Smooth muscle cell (in vitro differentiated cells): ENCODE results near the gene BRK1. TPM values are rescaled to one million over a fixed set of nuclear protein-coding genes. Genes with fewer than 3 reads are reported as not detected.
"Not testable (repeated sequence)": the region's sequence is repeated elsewhere in the genome, so short reads cannot be mapped to it uniquely, and the experiment has no call there.

Experiments
- DNase-seq: peaks from one replicate; lab custom pipeline; 2025; ENCODE audit not compliant: unreplicated experiment; lab: John Stamatoyannopoulos, UW
- H2AFZ ChIP-seq: fragments of 200-600 bp; sonication (generic); 2 replicates; pipeline ENCODE4 v1.6.0; 2016; ENCODE audit warnings: antibody characterized with exemption, low read depth, mild to moderate bottlenecking
- H3F3A ChIP-seq: fragments of 200-600 bp; sonication (generic); 2 replicates; pipeline ENCODE4 v1.6.0; 2017; ENCODE audit warnings: antibody characterized with exemption, low read depth
- H3K27ac ChIP-seq: fragments of 200-600 bp; sonication (generic); 2 replicates; pipeline ENCODE4 v1.5.1; 2016; ENCODE audit warnings: low read depth, mild to moderate bottlenecking
- H3K27me3 ChIP-seq: fragments of 200-600 bp; sonication (generic); 2 replicates; pipeline ENCODE4 v1.6.1; 2016; ENCODE audit warnings: low read depth, mild to moderate bottlenecking
- H3K36me3 ChIP-seq: fragments of 200-600 bp; sonication (generic); 2 replicates; pipeline ENCODE4 v1.5.1; 2016; ENCODE audit warnings: low read depth
- H3K4me1 ChIP-seq: fragments of 200-600 bp; sonication (generic); 2 replicates; pipeline ENCODE4 v1.5.1; 2016; ENCODE audit warnings: low read depth
- H3K4me2 ChIP-seq: fragments of 200-600 bp; sonication (generic); 2 replicates; pipeline ENCODE4 v1.6.0; 2016; ENCODE audit warnings: mild to moderate bottlenecking
- H3K4me3 ChIP-seq: fragments of 200-600 bp; sonication (generic); 2 replicates; pipeline ENCODE4 v1.5.1; 2016; ENCODE audit warnings: mild to moderate bottlenecking
- H3K79me2 ChIP-seq: fragments of 200-600 bp; sonication (generic); 2 replicates; pipeline ENCODE4 v1.6.0; 2016; ENCODE audit warnings: low read depth, mild to moderate bottlenecking
- H3K9ac ChIP-seq: fragments of 200-600 bp; sonication (generic); 2 replicates; pipeline ENCODE4 v1.6.0; 2016; ENCODE audit warnings: low read depth
- H3K9me3 ChIP-seq: fragments of 200-600 bp; sonication (generic); replicated peaks from 2 replicates; pipeline ENCODE4 v1.5.1; 2016; ENCODE audit warnings: low read depth
- H4K20me1 ChIP-seq: fragments of 200-600 bp; sonication (generic); 2 replicates; pipeline ENCODE4 v1.6.0; 2016; ENCODE audit warnings: low read depth
- CTCF ChIP-seq: fragments of 200-600 bp; sonication (generic); IDR thresholded peaks from 2 replicates; pipeline ENCODE4 v1.5.1; 2017; ENCODE audit warnings: borderline replicate concordance, mild to moderate bottlenecking, antibody characterized with exemption; ENCODE audit not compliant: insufficient read depth, poor library complexity, severe bottlenecking
- WGBS: methylation state at CpG from one replicate; pipeline ENCODE4 v1.1.7; 2016; ENCODE audit warnings: low lambda C conversion rate; 5-methylcytosine and 5-hydroxymethylcytosine counted together
- polyA plus RNA-seq: library from polyadenylated mRNA; unstranded; fragments of >200 nt; fragmentation: Nextera tagmentation; extraction: Ambion mirVana; gene quantifications from 2 replicates; pipeline ENCODE4 v1.2.1, GENCODE V29; 2016
- total RNA-seq: library from RNA; depleted of rRNA; stranded (reverse); fragments of >200 nt; gene quantifications from 2 replicates; pipeline ENCODE4 v1.2.3, GENCODE V29; 2014

Gene BRK1
- total and polyA plus RNA-seq, 2 experiments from 2014 or later = 117 to 228 TPM

- Histone ChIP-seq H4K20me1 (no peaks in the 10 kb centered on the region), H3K27me3 (no peaks in the 10 kb centered on the region), H3F3A (no peaks in the 10 kb centered on the region), H3K4me1 (no peaks in the 10 kb centered on the region), H3K27ac (peak overlapping the region; percentile 94), H3K79me2 (no peaks in the 10 kb centered on the region), H2AFZ (no peak overlapping the region), H3K36me3 (no peaks in the 10 kb centered on the region), H3K9me3 (no peaks in the 10 kb centered on the region), H3K4me3 (no peak overlapping the region), H3K9ac (peak overlapping the region; percentile 82), H3K4me2 (peak overlapping the region; percentile 57)
- DNase-seq = no peak
- WGBS = 63% methylated on average over 10 of the region's 10 CpGs
- no peak for TF ChIP-seq CTCF
These were observed 57.8 kb downstream of the BRK1 start for GRCh38 chr3:10173095-10173925.

GRCh38 chr3:10173926-10174435, 58.5 kb downstream of the BRK1 start:
- Histone ChIP-seq H3F3A (no peaks in the 10 kb centered on the region), H3K9ac (peak overlapping the region; percentile 82), H3K27me3 (no peaks in the 10 kb centered on the region), H4K20me1 (no peaks in the 10 kb centered on the region), H3K9me3 (no peaks in the 10 kb centered on the region), H2AFZ (no peak overlapping the region), H3K36me3 (no peaks in the 10 kb centered on the region), H3K4me3 (no peak overlapping the region), H3K4me2 (peak overlapping the region; percentile 57), H3K27ac (peak overlapping the region; percentile 94), H3K79me2 (no peaks in the 10 kb centered on the region), H3K4me1 (no peaks in the 10 kb centered on the region)
- 12% methylated on average over 6 of the region's 6 CpGs for WGBS
- DNase-seq = no peak
- TF ChIP-seq CTCF = no peak

GRCh38 chr3:10175334-10175733, 59.9 kb downstream of the BRK1 start:
- not testable (repeated sequence) for H3K27me3 ChIP-seq, H4K20me1 ChIP-seq

GRCh38 chr3:10176150-10176549, 60.7 kb downstream of the BRK1 start:
- not testable (repeated sequence) for H3K9ac ChIP-seq, H3K4me2 ChIP-seq, H4K20me1 ChIP-seq, H3K27me3 ChIP-seq, DNase-seq, H3K27ac ChIP-seq, H2AFZ ChIP-seq, H3K9me3 ChIP-seq, H3K4me1 ChIP-seq, H3K4me3 ChIP-seq, H3K36me3 ChIP-seq, H3F3A ChIP-seq, H3K79me2 ChIP-seq
- WGBS = 99% methylated on average over 4 of the region's 4 CpGs

More at GRCh38 chr3:10175334-10175733, 59.9 kb downstream of the BRK1 start:
- not testable (repeated sequence) for H3F3A ChIP-seq, H3K79me2 ChIP-seq, DNase-seq, H3K4me2 ChIP-seq, H3K9me3 ChIP-seq, H3K4me1 ChIP-seq, H3K9ac ChIP-seq, H3K27ac ChIP-seq, H3K4me3 ChIP-seq, H3K36me3 ChIP-seq, H2AFZ ChIP-seq
- 98% methylated on average over 7 of the region's 7 CpGs for WGBS

Other genes starting within 250 kb of the BRK1 start
- not detected in 2 replicates for gene CIDEC, start 235.4 kb upstream of the BRK1 start, total RNA-seq
- gene CIDEC, start 235.4 kb upstream of the BRK1 start, polyA plus RNA-seq = not detected in 2 replicates
- 32.3 and 36.8 TPM in 2 replicates for gene JAGN1, start 225.1 kb upstream of the BRK1 start, total RNA-seq
- gene JAGN1, start 225.1 kb upstream of the BRK1 start, polyA plus RNA-seq = 37.3 and 49.8 TPM in 2 replicates
- gene IL17RE, start 212.8 kb upstream of the BRK1 start, total RNA-seq = 2.6 and 4.9 TPM in 2 replicates
- gene IL17RE, start 212.8 kb upstream of the BRK1 start, polyA plus RNA-seq = 0.32 and 3.4 TPM in 2 replicates
- gene IL17RC, start 198.6 kb upstream of the BRK1 start, total RNA-seq = 27.0 and 37.3 TPM in 2 replicates
- 36.7 and 41.3 TPM in 2 replicates for gene IL17RC, start 198.6 kb upstream of the BRK1 start, polyA plus RNA-seq
- 25.8 and 26.4 TPM in 2 replicates for gene CRELD1, start 181.8 kb upstream of the BRK1 start, total RNA-seq
- 55.9 and 68.6 TPM in 2 replicates for gene CRELD1, start 181.8 kb upstream of the BRK1 start, polyA plus RNA-seq
- gene PRRT3, start 163.3 kb upstream of the BRK1 start, total RNA-seq = 0.85 and 1.3 TPM in 2 replicates
- gene PRRT3, start 163.3 kb upstream of the BRK1 start, polyA plus RNA-seq = 2.4 and 4.2 TPM in 2 replicates
- 111 and 122 TPM in 2 replicates for gene EMC3, start 128.8 kb upstream of the BRK1 start, total RNA-seq
- gene EMC3, start 128.8 kb upstream of the BRK1 start, polyA plus RNA-seq = 100 and 114 TPM in 2 replicates
- 5.6 and 7.6 TPM in 2 replicates for gene FANCD2, start 89.2 kb upstream of the BRK1 start, total RNA-seq
- gene FANCD2, start 89.2 kb upstream of the BRK1 start, polyA plus RNA-seq = 4.4 and 5.8 TPM in 2 replicates
- not detected in 2 replicates for gene FANCD2OS, start 7.4 kb upstream of the BRK1 start, total RNA-seq
- not detected in 2 replicates for gene FANCD2OS, start 7.4 kb upstream of the BRK1 start, polyA plus RNA-seq
- 21.4 and 26.8 TPM in 2 replicates for gene VHL, start 26.1 kb downstream of the BRK1 start, total RNA-seq
- gene VHL, start 26.1 kb downstream of the BRK1 start, polyA plus RNA-seq = 13.9 and 19.5 TPM in 2 replicates
- 1.9 and 3.4 TPM in 2 replicates for gene IRAK2, start 49.2 kb downstream of the BRK1 start, total RNA-seq
- 2.8 and 3.3 TPM in 2 replicates for gene IRAK2, start 49.2 kb downstream of the BRK1 start, polyA plus RNA-seq
- 10.7 and 23.6 TPM in 2 replicates for gene TATDN2, start 132.8 kb downstream of the BRK1 start, total RNA-seq
- 3.3 and 7.2 TPM in 2 replicates for gene TATDN2, start 132.8 kb downstream of the BRK1 start, polyA plus RNA-seq
- gene GHRL, start 177.3 kb downstream of the BRK1 start, total RNA-seq = not detected in 2 replicates
- gene GHRL, start 177.3 kb downstream of the BRK1 start, polyA plus RNA-seq = 0.45 and 0.76 TPM in 2 replicates
- 221 and 247 TPM in 2 replicates for gene SEC13, start 205.4 kb downstream of the BRK1 start, total RNA-seq
- gene SEC13, start 205.4 kb downstream of the BRK1 start, polyA plus RNA-seq = 400 and 476 TPM in 2 replicates